NCI-H2196 treated with DMSO at 0.1 percent for 48 hours (cell line): ENCODE data around the gene ATP9B.

Experiments used
- DNase-seq: peaks from one replicate; lab custom pipeline; 2025; ENCODE audit not compliant: unreplicated experiment; lab: John Stamatoyannopoulos, UW

Gene ATP9B

DNA sequence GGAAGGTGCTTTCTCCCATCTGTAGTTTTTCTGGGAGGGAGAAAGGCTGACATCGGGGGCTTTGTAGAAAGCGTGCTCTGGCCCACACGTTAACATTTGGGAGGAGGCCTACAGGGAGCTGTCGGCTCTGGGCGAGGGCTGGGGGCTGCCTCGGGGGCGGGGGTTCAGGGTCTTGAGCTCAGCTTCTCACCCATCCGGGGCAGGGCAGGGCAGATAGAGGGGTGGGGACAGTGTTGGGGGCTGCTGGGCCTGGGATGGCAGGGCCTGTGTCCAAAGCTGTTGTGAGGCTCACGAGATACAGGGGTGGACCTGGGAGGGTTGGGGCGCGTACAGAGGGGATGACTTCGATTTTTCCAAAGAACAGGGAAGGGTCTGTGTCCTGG, 353.6 kb downstream of the ATP9B start:
- no peak for DNase-seq

DNA sequence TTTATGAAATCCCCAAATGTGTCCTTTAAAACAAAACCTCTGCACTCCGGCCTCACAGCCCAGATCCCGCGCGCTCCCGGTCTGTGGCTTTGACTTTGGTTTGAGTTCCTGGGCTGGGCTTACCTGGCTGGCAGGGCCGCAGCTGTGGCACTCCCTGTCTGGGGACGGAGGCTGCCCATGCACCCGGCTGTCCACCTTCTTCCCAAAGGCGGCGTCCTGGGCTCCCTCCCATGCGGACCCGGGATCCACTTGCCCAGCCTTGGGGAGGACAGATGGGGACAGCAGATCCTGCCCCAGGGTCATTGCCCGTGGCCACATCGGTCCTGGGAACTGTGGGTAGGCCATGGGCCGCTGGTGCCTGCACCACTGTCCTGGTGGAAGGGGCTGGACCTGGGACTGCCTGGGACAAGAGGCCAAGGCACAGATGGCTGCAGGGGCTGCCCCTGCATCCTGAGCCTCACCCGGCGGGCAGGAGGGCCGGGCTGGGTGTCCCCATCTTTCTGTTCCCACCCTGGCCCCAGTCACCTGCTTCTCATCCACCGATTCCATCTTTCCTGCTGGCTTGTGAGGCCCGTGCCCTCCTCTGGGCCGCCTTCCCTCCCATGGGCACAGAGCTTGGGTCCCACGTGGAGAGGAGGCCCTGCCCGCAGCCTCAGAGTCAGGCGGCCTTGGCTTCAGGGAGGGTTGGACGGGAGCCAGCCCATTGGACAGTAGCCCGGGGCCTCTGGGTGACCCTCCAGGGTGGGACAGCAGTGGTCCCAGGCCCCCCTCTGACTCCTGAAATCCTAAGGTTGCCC, 354.2 kb downstream of the ATP9B start:
- DNase-seq = no peak

DNA sequence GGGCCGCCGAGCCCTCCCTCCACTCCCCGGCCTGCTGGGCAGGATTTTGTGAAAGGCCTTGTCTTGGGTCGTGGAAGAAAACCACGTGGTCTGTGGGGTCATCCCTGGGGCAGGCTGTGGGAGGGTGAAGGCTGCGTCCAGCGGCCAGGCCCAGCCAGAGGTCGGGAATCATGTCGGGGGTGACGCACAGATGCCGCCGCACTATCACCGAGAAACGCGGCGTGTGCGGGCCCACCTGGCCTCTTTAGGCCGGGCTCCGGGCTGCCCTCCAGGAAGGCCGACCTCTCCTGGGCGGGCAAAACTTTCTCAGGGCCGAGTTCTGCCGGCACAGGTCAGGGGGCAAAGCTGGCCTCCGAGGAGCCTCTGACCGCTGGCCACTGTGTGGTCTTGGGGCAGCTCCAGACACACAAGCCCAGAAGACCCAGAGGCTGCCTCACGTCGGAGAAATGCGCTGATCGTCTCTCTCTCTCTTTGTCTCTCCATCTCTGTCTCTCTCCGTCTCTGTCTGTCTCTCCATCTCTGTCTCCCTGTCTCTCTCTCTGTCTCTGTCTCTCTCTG, 354.9 kb downstream of the ATP9B start:
- DNase-seq = no peak

DNA sequence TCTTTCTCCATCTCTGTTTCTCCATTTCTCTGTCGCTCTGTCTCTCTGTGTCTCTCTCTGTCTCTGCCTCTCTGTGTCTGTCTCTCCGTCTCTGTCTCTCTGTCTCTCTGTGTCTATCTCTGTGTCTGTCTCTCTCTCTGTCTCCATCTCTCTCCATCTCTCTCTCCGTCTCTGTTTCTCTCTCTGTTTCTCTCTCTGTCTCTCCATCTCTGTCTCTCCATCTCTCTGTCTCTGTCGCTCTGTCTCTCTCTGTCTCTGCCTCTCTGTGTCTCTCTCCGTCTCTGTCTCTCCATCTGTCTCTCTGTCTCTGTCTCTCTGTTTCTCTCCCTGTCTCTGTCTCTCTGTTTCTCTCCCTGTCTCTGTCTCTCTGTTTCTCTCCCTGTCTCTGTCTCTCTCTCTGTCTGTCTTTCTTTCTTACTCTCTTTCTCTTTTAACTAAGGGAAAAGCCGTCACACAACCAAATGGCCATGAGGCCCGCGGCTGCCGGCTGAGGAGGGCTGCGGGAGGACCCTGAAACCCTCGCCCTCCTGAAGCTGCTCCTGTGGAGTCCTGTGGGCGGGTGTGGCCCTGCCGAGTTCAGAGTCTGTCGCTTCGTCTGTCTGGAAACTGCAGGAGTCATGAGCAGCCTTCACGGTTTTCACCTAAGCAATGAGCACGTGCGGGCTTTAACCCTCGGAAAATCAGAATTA, 355.8 kb downstream of the ATP9B start:
- DNase-seq = no peak

DNA sequence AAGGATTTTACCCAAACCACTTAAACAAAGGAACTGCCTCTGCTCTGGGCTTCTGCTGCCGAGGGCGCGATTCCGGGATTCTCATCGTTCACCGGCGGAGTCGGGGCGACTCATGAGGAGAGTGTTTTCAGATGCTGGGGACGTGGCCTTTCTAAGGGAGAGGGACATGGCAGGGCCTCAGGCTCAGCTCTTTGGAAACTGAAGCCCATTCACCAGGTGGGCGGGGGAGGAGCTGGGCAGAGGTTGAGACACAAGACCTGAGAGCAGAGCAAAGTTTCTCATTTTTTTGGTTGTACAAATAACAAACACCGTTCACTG, 356.3 kb downstream of the ATP9B start:
- DNase-seq = no peak

DNA sequence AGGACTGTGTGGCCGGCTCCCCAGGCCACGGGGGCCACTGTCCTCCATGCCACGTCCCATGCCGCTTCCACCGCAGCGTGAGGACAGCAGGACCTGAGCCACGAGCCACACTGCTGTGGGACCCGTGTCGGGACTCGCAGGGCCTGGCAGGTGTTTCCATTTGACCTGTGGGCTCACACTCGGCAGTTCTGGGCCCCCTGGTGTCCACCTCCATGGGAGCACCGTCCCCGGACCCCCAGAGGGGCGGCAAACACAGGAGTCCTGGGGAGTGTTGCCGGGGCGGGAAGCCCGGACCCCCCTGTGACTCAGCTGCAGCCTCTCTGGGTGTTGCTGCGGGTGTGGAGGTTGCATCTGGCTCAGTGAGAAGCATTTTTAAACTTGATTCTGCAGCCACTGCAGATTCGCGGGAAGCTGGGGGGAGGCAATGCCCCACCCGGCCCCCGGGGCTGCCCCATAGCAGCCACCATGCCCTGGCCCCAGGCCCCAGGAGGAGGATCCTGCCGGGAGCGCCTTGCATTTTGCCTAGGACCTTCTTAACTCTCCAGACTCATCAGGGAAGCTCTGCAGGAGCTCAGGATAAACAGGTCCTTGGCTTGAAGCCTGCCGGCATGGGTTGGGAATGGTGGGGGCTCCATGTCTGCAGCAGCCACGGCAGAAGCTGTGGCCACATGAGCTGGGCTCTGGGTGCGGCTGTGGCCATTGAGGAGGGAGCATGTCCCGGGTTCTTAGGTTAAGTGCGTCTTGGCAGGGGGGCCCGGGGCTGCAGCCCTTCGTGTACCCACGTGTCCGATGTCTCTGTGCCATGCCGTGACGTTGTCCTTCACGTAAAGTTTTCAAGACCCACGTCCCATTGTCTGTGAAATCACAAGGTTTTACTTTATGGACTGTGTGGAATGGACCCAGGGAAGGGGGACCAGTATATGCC, 357.4 kb downstream of the ATP9B start:
- no peak for DNase-seq

DNA sequence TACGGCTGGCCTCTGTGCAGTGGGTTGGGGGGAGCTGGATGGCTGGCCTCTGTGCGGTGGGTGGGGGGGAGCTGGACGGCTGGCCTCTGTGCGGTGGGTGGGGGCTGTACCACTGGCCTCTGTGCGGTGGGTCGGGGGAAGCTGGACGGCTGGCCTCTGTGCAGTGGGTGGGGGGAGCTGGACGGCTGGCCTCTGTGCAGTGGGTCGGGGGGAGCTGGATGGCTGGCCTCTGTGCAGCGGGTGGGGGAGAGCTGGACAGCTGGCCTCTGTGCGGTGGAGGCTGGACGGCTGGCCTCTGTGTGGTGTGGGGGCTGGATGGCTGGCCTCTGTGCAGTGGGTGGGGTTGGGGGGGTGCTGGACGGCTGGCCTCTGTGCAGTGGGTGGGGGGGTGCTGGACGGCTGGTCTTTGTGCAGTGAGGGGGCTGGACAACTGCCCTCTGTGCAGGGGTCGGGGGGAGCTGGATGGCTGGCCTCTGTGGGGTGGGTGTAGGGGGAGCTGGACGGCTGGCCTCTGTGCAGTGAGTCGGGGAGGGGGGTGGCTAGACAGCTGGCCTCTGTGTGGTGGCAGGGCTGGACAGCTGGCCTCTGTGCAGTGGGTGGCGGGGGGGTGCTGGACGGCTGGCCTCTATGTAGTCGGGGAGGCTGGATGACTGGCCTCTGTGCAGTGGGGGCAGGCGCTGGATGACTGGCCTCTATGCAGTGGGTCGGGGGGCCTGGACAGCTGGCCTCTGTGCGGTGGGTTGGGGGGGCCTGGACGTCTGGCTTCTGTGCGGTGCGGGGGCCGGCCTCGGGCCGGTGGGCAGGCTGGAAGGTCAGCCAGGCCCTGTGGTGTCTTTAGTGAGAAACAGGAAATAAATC, 358.4 kb downstream of the ATP9B start:
- DNase-seq = no peak
